Activated T-cell treated with anti-CD3 and anti-CD28 coated beads for 1 hour (primary cell): ENCODE data around the gene WNT1.

Experiments used
- DNase-seq: peaks from one replicate; pipeline ENCODE4 v3.0.0-alpha.2; 2020; ENCODE audit warnings: low read depth

Gene WNT1

DNA sequence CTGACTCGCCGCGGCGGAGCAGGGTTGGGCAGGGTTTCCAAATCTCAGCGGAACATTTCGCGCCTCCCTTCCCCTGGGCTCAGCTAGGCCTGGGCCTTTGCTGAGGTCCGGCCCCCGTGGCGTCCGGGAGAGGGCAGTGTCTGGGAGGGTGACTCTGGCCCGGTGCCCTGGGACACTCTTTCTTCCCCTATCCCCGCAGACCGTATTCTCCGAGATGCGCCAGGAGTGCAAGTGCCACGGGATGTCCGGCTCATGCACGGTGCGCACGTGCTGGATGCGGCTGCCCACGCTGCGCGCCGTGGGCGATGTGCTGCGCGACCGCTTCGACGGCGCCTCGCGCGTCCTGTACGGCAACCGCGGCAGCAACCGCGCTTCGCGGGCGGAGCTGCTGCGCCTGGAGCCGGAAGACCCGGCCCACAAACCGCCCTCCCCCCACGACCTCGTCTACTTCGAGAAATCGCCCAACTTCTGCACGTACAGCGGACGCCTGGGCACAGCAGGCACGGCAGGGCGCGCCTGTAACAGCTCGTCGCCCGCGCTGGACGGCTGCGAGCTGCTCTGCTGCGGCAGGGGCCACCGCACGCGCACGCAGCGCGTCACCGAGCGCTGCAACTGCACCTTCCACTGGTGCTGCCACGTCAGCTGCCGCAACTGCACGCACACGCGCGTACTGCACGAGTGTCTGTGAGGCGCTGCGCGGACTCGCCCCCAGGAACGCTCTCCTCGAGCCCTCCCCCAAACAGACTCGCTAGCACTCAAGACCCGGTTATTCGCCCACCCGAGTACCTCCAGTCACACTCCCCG, 3.0 kb downstream of the WNT1 start:
- no peak for DNase-seq

DNA sequence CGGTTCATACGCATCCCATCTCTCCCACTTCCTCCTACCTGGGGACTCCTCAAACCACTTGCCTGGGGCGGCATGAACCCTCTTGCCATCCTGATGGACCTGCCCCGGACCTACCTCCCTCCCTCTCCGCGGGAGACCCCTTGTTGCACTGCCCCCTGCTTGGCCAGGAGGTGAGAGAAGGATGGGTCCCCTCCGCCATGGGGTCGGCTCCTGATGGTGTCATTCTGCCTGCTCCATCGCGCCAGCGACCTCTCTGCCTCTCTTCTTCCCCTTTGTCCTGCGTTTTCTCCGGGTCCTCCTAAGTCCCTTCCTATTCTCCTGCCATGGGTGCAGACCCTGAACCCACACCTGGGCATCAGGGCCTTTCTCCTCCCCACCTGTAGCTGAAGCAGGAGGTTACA, 3.6 kb downstream of the WNT1 start:
- no peak for DNase-seq

DNA sequence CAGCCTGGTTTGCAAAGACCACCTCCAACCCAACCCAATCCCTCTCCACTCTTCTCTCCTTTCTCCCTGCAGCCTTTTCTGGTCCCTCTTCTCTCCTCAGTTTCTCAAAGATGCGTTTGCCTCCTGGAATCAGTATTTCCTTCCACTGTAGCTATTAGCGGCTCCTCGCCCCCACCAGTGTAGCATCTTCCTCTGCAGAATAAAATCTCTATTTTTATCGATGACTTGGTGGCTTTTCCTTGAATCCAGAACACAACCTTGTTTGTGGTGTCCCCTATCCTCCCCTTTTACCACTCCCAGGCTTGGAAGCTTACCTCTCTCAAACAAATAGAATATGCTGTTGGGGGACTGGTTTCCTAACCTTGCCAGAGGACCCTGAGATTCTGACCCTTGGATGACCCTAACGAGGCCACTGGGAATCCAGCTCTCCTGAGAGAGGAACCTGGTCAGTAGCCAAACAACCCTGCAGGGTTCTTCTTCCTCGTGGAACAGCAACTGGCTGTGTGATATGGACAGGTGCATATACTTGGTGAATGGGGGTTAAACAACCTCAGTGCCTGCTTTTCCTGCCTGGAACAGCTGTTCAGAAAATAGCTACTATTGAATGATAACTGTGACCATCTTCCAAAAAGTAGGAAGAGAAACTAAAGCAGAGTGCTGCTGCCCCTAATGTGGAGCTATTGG, 4.4 kb downstream of the WNT1 start:
- no peak for DNase-seq

DNA sequence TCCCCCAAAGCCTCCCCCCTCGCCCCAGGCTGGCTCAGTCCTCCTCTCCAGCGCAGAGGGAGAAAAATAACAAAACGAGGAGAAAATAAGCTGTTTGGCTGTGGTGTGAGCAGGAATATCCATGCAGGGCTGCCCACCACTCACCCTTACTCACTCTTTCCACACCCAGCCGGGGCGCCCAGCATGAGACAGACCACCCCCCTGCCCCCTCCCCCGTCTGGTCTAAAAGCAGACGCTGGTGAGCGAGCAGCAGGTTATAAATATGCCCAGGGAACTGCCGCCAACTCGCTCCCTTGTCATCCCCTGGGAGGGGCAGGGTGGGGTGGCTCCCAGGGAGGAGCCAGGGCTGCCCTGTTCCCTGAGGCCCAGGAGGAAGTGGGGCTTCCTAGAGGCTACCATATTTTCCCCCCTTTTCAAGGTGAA, 7.4 kb downstream of the WNT1 start:
- no peak for DNase-seq

DNA sequence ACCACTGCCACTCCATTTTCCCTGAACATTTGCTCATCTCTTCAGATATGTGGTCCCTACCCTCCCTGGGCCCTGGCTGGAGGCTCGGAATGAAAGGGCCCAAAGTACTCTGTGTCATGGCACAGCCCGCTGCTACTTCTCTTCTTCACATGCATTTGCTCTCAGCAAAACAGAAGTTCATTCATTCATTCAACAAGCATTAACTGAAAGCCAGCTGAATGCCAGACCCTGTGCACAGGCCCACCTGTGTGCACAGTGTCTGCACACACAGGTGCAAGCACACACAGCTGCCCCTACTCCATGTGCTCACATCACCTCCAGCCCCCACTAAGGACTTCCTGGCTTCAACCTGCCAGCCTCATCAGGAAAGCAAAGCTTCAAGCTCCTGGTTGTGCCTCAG, 7.8 kb downstream of the WNT1 start:
- DNase-seq = no peak

DNA sequence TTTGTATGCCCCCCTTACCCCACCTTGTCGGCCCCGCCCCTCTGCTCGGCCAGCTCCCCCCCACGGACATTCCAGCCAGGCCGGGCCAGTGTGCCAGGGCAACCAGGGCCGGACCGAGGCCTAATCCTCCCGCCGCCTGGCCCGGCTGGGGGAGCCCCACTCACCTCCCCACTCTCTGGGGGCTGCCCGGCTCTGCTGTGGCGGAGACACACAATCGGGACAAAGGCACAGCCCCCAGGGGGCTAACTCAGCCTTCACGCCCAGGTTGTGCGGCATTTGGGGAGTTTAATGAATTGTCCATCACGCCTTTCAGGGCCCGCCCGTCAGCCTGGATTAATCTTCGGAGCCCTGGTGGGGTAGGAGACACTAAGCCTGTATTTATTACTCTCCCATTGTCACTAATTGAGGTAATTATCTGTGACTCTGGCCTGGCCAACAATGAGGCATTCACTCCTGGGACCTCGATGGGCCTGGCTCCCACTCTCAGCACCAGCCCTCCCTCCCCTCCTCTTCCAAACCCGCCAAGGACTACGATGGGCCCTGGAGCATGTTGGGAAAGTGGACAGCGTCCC, 8.7 kb downstream of the WNT1 start:
- DNase-seq = no peak

DNA sequence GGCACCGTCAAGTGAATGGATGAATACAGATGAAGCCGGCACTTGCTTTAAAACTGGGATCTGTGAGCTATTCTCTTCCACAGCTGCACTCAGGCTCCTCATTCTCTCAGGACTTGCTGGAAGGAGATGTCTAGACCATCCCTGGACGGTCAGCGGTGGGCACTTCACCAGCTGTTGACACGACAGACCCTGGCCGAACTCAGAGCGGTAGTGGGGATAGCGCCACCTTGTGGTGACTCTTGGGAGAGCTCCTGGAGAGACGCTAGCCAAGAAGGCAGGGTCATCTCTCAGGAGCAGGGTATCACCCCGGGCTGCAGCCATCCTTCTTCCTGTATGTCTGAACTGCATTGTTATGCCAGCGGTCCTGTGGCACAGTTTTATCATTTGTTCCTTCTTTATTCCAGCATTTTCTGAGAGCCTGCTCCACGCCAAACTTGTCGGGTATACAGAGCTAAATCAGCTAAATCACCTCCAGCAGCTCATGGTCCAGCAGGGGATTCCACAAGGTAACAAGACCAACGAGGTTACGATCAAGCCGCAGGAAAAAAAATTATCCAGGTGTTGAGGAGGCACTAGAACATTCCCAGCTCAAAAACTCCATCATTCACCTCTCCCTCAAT, 10.0 kb downstream of the WNT1 start:
- DNase-seq = peak; percentile 72

DNA sequence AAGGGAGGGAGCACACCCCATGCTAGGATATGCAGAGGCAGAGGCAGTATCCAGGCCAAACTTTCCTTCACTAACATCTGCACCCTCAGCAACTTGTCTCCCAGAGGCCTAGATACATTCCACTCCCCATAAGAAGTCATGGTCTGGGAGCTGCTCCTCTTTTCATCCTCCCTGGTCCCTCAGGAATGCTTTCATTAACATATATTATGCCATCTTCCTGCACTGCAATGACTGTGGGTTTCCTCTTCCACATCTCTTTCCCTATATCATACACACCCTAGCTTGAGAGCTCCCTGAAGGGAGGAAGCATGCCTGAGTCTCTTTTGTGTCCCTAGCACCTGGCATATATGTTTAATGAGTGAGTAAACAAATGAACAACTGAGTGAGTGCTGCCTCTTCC, 12.4 kb downstream of the WNT1 start:
- no peak for DNase-seq

DNA sequence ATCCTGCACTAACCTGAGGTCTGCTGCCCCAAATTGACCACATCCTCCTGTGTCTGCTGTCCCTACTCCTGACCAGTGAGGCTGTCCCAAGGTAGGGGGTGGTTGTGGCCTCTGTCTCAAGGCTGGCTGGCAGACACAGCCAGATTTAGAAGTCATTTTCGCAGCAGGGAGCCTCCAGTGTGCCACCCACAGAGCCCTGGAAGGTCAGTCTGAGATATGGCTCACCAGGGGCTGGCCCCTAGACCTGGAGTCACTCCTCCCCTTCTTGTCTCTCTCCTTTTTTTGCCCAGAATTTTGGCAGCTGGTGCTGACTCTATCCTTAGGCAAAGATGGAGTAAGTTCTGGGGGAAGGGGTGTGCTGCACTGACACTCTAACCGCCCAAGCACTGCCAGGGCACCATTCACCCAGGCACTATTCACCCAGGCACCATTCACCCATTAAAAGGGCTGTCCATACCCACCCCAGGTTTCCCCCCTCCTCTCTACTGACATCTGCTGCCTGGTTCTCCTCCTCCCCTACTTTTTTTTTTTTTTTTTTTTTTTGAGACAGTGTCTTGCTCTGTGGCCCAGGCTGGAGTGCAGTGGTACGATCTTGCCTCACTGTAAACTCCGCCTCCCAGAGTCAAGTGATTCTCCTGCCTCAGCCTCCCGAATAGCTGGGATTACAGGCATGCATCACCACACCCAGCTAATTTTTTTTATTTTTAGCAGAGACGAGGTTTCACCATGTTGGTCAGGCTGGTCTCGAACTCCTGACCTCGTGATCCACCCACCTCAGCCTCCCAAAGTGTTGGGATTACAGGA, 13.3 kb downstream of the WNT1 start:
- DNase-seq = no peak

DNA sequence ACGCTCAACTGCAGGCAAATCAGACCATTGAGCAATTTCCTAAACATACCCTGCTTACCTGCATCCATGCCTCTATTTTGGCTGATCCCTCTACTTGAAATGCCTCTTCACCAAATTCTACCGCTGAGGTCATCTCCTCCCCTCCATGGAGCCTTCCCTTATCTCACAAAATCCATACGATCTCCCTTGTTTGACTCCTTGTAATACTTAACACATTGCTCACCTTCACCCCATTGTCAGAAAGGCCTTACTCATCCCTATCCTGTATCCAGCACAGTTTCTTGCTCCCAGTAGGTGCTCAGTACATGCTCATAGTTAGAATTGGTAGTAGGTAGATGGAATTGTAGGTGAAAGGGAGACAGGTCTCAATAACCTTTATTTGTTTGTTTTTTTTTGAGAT, 15.7 kb downstream of the WNT1 start:
- no peak for DNase-seq

DNA sequence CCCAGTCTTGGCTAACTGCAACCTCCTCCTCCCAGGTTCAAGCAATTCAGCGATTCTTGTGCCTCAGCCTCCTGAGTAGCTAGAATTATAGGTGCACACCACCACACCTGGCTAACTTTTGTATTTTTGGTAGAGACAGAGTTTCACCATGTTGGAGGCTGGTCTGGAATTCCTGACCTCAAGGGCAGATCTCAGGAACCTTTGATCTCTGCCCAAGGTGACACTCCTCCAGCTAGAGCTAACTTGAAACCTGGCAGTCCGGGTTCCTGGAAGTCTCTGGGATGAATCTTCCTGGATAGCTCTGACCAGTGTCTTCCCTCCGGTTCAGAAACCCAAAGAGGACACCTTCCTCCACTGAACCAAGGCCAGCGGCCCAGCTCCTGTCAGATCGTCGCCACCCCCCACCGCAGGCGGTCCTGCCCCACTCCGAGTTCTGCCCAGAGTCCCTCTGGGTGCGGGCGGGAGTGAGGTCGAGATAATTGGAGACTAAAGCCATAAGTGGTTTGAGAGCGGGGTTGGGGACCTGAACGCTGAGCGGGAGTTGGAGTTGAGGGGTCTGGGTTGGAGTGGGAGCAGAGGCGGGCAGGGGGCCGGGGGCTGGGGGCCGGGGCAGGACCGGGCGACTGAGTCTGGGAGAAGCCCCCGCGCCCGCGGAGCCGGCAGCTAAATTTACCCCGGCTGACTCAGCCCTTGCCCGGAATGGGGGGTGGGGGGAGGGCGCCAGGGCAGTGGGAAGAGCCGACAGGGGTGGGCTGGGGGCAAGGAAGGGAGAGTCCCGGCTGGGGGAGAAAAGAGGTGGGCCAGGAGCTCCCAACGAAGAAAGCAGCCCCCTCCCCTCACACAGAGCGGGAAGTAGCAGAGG, 16.3 kb downstream of the WNT1 start:
- no peak for DNase-seq

DNA sequence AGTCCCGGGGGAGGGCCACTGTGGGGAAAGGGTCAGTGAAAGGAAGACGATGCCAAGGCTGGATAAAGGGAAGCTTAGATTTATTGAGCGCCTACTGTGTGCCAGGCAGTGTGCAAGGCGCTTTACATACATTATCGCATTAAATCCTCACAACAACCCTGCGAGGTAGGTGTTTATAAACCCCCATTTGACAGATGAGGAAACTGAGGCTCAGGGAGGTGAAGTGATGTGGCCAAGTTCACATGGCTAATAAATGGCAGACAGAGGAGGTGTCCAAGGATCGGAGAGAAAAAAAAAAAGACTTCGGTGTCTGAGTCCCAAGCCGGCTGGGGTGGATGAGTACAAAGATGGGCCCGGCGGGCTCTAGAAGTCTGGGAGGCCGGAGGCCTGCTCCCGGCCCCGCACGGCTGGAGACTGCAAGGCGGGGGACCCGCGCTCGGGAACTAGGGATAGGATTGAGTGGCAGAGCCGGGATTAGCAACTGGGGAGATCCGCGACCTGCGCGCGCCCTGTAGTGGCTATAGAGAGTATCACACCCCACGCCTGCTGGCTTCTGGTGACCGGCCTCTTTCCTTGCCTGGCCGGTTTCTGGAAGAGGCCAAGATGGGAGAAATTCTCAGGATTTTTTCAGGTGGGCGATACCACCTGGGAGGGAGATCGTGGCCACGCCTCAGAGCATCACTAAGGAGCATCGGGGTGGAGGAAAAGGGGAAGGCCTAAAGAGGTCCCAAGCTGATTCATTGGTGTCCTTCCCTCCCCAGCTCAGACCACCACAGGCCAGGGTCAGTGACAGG, 17.2 kb downstream of the WNT1 start:
- DNase-seq = no peak

DNA sequence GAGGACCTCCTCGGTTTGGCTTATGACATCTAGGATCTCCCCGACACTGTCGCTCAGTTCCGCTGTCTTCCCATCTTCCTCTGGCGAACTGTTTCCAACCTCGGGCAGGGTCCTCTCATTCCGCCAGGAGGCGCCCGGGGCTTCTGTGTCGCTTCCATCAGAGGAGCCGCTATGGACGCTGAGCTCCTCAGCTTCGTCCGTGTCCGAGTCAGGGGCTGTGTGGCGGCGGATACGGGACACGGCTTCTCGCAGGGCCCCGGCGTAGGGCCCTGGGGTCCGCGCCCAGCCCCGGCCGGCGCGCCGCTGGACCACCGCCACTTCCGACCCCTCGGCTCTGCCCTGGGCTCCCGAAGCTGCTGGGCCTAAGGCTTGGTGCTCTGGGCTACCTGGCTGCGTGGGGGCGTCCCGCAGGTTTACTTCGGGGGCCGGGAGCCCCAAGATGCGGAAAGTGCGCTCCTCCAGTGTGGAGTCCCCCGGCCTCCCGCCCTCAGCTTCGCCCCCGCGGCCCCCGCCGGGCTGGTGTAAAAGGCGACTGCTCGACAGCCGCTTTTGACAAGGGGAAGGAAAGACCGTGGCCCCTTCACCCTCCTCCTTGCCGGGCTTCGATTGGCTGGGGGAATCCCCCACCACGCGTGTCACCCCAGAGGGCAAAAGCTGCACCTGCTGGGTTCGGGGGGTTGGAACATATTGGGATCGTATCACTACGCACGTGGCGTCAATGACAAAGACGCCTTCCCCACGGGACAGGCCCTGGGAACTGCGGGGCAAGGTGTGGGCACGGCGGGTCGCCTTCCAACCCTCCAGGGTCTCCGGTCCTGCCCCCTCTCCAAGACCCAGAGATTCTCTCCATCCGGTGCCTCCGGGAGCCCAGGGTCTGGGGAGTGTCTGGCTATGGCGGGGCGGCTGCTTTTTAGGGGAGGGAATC, 18.9 kb downstream of the WNT1 start:
- peak; percentile 60 for DNase-seq

DNA sequence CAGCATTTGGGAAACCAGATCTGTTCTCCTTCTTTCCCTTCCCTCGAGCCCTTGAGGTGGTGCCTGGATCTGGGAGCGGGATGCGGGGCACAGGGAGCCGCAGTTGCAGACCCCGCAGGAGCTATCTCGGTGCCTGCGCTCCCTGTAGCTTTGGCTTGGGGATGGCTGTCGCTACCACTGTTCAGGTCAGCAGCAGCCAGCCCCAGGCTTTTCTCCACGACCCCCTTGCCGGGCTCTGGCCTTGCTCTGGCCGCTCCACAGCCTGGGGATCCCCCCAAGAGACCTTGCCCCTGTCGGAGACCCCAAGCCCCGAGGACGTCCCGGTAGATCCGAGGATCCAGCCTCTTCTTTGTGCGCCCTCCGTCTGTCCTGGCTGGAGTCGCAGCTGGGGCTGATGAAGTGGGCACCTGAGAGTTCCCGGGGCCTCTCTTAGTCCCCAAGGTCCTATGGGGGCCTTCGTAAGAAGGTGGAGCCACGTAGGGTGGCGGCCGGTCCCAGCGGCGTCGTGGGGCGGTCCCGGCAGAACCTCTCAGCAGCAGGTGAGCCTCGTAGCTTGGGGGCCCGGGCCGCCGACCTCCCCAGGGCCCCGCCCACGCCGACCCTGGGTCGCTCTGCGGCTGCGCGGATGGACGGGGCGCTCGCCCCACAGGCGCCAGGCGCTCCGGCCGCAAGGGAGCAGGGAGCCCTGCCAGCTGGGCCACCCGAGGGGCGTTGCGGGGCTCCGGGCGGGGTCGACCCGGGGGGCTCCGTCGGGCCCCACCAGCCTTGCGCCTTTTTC, 19.8 kb downstream of the WNT1 start:
- no peak for DNase-seq

DNA sequence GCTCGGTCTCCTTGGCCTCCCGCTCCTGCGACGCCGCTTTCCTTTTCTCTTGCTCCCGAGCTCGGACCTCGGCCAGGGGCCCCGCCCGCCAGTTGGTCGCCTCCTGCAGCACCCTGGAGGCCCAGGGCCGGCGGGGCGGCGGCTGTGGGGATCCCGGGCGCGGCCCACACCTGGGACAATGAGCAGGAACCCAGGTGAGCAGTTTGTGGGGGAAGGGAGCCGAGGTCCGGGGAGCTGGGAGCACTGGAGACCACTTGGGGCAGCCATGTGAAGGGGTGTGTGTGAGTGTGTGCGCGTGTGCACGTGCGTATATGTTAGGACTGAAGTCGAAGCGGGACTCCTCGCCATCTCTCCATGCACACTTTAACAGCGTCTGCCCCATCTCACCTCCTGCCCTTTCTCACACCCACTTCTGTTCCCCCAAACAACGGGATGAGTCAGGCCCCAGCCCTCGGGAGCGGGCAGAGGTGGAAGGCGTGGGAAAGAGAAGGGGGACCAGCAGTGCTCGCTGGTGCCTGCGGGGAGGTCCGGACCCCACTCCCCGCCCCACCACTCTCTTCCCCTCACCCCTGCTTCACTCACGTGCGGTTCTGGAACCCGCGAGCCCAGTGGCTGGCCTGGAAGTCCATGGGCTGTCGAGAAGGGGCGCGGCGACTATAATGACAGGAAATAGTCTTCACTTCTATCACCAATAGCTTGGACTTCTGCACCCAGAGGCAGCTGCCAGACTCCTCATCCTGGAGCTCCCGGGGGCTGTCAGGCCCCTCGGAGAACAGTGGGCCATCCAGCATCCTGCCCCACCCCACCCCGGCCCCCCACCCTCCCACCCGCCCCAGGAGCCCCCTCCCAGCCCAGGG, 20.6 kb downstream of the WNT1 start:
- no peak for DNase-seq

DNA sequence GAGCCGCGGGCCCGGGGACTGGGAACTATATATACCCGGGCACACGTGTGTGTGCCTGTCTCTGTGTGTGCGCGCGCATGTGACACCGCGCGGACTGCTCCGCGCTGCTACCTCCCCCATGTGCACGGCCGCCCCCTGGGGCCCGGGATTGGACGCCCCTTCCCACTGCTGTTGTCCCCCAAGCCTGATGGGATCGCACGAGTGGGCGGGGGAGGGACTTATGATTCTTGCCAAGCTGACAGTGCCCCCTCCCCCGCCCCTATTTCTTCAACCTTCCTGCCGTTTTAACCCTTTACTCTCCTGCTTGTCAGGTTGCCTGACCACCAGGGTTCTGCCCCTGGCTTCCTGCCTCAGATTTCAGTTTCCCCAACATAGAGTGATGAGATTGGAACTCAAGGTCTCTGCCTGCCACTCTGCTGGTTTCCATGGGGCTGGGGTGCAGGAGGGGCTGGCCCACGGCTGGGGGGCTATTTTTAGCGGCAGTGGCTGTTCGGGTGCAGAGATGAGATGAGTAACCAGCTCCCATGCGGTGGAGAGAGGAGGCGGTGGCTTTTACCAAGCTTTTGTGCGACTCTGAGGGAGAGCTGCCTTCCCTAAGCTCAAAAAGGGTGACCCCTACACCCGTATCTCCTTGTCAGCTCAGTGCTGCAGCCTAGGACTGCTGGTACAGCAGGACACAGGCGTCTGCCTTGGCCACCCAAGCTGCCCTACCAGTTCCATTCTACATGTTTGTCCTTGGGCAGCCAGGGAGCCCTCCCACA, 21.4 kb downstream of the WNT1 start, which contains the start of gene DDN:
Gene DDN (minus strand): TSS at position 5 of the 761 bp plus-strand sequence. CDS start 88 bp downstream, outside the sequence.
- no peak for DNase-seq
